Activated T-helper 2 cell treated with anti-CD3 and anti-CD28 coated beads, Interferon-gamma antibody, Interleukin-2, Interleukin-4, amounts not matched to agents 10 μg/mL and 5 μg/mL and 100 μg/mL, durations not matched to agents 14 hours and 24 hours and 36 hours (primary cell): Measurements from ENCODE around the gene EML6. TPM values are rescaled to one million over a fixed set of nuclear protein-coding genes. Genes with fewer than 3 reads are reported as not detected.

Experiments used
- DNase-seq: peaks from one replicate; pipeline ENCODE4 v3.0.0; 2021; ENCODE audit warnings: low spot score
- H3K27ac Mint-ChIP-seq: one replicate; pipeline ENCODE4 v1.8.0; 2021; ENCODE audit warnings: mixed read lengths
- H3K27me3 Mint-ChIP-seq: one replicate; pipeline ENCODE4 v1.8.0; 2021; ENCODE audit warnings: low read depth, mixed read lengths
- H3K36me3 Mint-ChIP-seq: one replicate; pipeline ENCODE4 v1.8.0; 2021; ENCODE audit warnings: low read depth, mixed read lengths
- H3K4me1 Mint-ChIP-seq: one replicate; pipeline ENCODE4 v1.8.0; 2021; ENCODE audit warnings: low read depth, mixed read lengths
- H3K4me3 Mint-ChIP-seq: one replicate; pipeline ENCODE4 v1.8.0; 2021; ENCODE audit warnings: low read depth, mild to moderate bottlenecking, moderate library complexity, mixed read lengths
- H3K9me3 Mint-ChIP-seq: one replicate; pipeline ENCODE4 v1.8.0; 2021; ENCODE audit warnings: mixed read lengths
- intact Hi-C: fragments of 100-400 bp; cut with micrococcal nuclease; formaldehyde crosslinking; loops from one replicate; pipeline ENCODE4 v1.15.1; 2023
- total RNA-seq: library from RNA; stranded (reverse); gene quantifications from 2 replicates; pipeline ENCODE4 v1.2.3, GENCODE V29; 2022

Gene EML6
- total RNA-seq, 1 donor from 2014 or later, result 0.23 TPM

DNA sequence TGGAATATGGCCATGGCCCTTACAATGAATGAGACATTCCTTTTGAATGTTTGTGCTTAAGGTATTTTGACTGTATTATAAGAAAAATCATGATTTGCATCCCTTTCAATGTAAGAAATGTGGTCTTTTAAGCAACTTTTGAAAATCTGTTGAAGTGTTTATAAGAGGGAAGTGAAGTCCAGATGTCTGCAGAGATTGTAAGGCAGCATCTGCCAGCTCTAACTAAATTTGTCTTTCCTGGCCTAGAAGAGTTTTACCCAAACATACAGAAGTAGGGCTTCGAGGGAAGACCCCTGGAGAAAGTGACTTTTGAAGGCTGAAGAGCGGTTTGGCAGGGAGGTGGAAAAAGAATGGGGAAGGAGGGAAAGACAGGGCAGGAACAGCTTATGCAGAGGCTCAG is 12.2 kb downstream of the EML6 start:
- Mint-ChIP-seq H3K27ac (no peak overlapping the region), H3K4me1 (no peaks in the 10 kb centered on the region), H3K9me3 (no peaks in the 10 kb centered on the region), H3K27me3 (peaks cover 28% of the 10 kb centered on the region), H3K36me3 (no peaks in the 10 kb centered on the region), H3K4me3 (no peak overlapping the region)
- intact Hi-C loops, result no loop called here
- no peak for DNase-seq

- Mint-ChIP-seq H3K27me3 (peaks cover 18% of the 10 kb centered on the region), H3K27ac (no peak overlapping the region), H3K9me3 (no peaks in the 10 kb centered on the region), H3K4me3 (no peak overlapping the region), H3K36me3 (no peaks in the 10 kb centered on the region), H3K4me1 (no peaks in the 10 kb centered on the region)
- intact Hi-C loops, result no loop called here
- no peak for DNase-seq
Measured at GRCh38 chr2:54738281-54738680, 14.8 kb downstream of the EML6 start.

DNA sequence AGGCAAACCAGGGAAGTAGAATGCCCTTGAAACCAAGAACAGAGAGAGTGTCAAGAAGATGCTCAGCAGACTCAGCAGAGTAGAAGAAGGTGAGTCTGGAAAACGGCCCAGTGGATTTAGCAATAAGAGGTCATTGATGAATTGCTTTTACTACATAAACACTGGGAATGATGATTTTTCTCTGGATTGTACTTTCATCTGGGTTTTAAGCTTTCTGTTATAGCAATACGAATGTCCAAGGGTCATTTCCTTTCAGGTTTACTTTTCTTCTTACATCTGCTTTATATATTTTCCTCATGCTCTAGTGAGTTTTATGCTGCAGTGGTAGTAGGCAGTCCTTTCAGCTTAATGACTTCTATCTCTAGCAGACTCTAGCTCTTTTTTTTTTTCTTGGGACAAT is 16.9 kb downstream of the EML6 start:
- Mint-ChIP-seq H3K4me1 (no peaks in the 10 kb centered on the region), H3K36me3 (no peaks in the 10 kb centered on the region), H3K4me3 (no peak overlapping the region), H3K27me3 (peaks cover 18% of the 10 kb centered on the region), H3K27ac (no peak overlapping the region), H3K9me3 (no peaks in the 10 kb centered on the region)
- no peak for DNase-seq
- intact Hi-C loops, result no loop called here

GRCh38 chr2:54741250-54741649 is 17.8 kb downstream of the EML6 start:
- H3K36me3 Mint-ChIP-seq, result no peaks in the 10 kb centered on the region
- no peaks in the 10 kb centered on the region for H3K4me1 Mint-ChIP-seq
- no peak for DNase-seq
- intact Hi-C loops, result no loop called here
- no peaks in the 10 kb centered on the region for H3K9me3 Mint-ChIP-seq
- H3K27me3 Mint-ChIP-seq, result peaks cover 21% of the 10 kb centered on the region
- H3K4me3 Mint-ChIP-seq, result no peak overlapping the region
- no peak overlapping the region for H3K27ac Mint-ChIP-seq

DNA sequence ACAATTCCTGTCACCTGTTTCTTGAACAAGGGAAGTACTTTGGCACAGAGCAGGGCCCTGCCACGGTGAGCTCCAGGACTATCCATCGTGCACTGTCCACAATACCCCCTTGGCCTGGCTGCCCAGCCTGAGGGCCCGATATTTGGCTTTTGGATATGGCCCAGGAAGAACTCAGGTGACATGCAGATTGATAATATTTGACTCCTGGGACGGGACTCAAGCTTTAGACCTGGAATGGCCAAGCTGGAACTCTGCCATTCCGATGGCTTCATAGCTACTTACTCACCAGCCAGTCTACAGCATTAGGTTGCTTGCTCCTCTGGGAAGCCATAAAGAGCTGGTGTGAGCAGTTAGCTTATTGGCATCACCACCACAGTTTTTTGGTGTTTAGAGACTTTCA is 26.6 kb downstream of the EML6 start:
- no peak overlapping the region for H3K4me3 Mint-ChIP-seq
- H3K4me1 Mint-ChIP-seq, result no peaks in the 10 kb centered on the region
- no peak for DNase-seq
- no peak overlapping the region for H3K27ac Mint-ChIP-seq
- peaks cover 5% of the 10 kb centered on the region for H3K27me3 Mint-ChIP-seq
- no peaks in the 10 kb centered on the region for H3K9me3 Mint-ChIP-seq
- no peaks in the 10 kb centered on the region for H3K36me3 Mint-ChIP-seq
- intact Hi-C loops, result no loop called here

DNA sequence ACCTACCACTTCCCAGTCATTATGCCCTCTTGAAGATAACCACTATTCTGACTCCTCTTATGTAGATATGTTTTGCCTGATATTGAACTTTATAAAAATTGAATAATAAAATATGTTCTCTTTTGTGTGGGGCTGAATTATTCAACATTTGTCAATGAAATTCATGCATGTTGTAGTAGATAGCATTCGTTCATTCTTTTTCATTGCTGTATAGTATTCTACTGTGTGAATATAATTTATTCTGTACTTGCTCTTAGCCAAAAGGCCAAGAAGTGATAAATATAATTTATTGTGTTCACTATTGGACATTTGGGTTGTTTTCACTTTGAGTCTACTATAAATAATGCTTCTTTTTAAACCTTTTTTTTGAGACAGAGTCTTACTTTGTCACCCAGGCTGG is 29.0 kb downstream of the EML6 start:
- H3K27ac Mint-ChIP-seq, result no peak overlapping the region
- H3K27me3 Mint-ChIP-seq, result peaks cover 10% of the 10 kb centered on the region
- DNase-seq, result no peak
- no peak overlapping the region for H3K4me3 Mint-ChIP-seq
- no peaks in the 10 kb centered on the region for H3K36me3 Mint-ChIP-seq
- H3K4me1 Mint-ChIP-seq, result no peaks in the 10 kb centered on the region
- no peaks in the 10 kb centered on the region for H3K9me3 Mint-ChIP-seq
- intact Hi-C loops, result no loop called here

DNA sequence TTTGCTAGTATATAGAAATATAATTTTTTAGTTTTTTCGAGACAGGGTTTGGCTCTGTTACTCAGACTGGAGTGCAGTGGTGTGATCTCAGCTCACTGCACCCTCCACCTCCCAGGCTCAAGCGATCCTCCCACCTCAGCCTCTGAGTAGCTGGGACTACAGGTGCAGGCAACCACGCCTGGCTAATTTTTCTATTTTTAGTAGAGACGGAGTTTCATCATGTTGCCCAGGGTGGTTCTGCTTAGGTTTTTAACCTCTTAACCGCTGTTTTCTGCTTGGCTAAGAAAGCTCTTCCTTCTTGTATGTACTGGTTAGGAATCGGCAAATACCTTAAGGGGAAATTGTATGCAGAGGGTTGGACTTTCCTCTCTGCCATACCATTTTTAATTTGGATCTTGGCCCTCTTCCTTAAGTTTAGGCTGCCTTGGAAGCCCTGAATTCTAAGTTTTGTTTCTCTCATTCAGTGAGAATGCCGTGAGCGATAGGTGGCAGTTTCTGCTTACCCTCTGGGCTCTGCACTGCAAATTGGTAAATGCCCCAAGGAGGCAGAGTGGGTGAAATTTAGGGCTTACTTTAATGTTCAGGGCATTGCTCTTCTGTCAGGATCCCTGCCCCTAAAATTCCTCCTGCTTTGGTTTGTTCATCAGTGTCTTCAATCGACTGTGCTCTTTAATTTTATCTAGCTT is 32.3 kb downstream of the EML6 start:
- H3K9me3 Mint-ChIP-seq, result no peaks in the 10 kb centered on the region

GRCh38 chr2:54757500-54757899 is 34.0 kb downstream of the EML6 start:
- H3K36me3 Mint-ChIP-seq, result no peaks in the 10 kb centered on the region
- intact Hi-C loops, result no loop called here
- H3K4me3 Mint-ChIP-seq, result no peak overlapping the region
- no peak for DNase-seq
- H3K9me3 Mint-ChIP-seq, result no peaks in the 10 kb centered on the region
- H3K4me1 Mint-ChIP-seq, result peaks cover 2% of the 10 kb centered on the region
- H3K27me3 Mint-ChIP-seq, result peaks cover 14% of the 10 kb centered on the region
- no peak overlapping the region for H3K27ac Mint-ChIP-seq

More for the DNA sequence above, 32.3 kb downstream of the EML6 start:
- DNase-seq, result no peak
- peaks cover 2% of the 10 kb centered on the region for H3K4me1 Mint-ChIP-seq
- H3K27ac Mint-ChIP-seq, result no peak overlapping the region
- H3K27me3 Mint-ChIP-seq, result peaks cover 12% of the 10 kb centered on the region
- no peak overlapping the region for H3K4me3 Mint-ChIP-seq
- no peaks in the 10 kb centered on the region for H3K36me3 Mint-ChIP-seq
- intact Hi-C loops, result no loop called here

GRCh38 chr2:54758951-54759350 is 35.5 kb downstream of the EML6 start:
- Mint-ChIP-seq H3K4me3 (no peak overlapping the region), H3K9me3 (no peaks in the 10 kb centered on the region), H3K27ac (no peak overlapping the region), H3K27me3 (peaks cover 15% of the 10 kb centered on the region), H3K36me3 (no peaks in the 10 kb centered on the region), H3K4me1 (peaks cover 2% of the 10 kb centered on the region)
- intact Hi-C loops, result no loop called here
- DNase-seq, result no peak

GRCh38 chr2:54760310-54760709 is 36.8 kb downstream of the EML6 start:
- Mint-ChIP-seq H3K36me3 (no peaks in the 10 kb centered on the region), H3K4me3 (no peak overlapping the region), H3K27ac (no peak overlapping the region), H3K9me3 (no peaks in the 10 kb centered on the region), H3K4me1 (peaks cover 2% of the 10 kb centered on the region), H3K27me3 (peaks cover 11% of the 10 kb centered on the region)
- intact Hi-C loops, result no loop called here
- DNase-seq, result no peak

GRCh38 chr2:54763636-54764291 is 40.3 kb downstream of the EML6 start:
- H3K9me3 Mint-ChIP-seq, result no peaks in the 10 kb centered on the region
- H3K4me1 Mint-ChIP-seq, result peaks cover 10% of the 10 kb centered on the region
- intact Hi-C loops, result loop anchor here (2.0 kb wide), 1 partner anchor 75 kb away; no protein-coding TSS in a partner anchor
- H3K36me3 Mint-ChIP-seq, result no peaks in the 10 kb centered on the region
- no peak overlapping the region for H3K27ac Mint-ChIP-seq
- DNase-seq, result no peak
- H3K4me3 Mint-ChIP-seq, result no peak overlapping the region
- peaks cover 7% of the 10 kb centered on the region for H3K27me3 Mint-ChIP-seq

- Mint-ChIP-seq H3K36me3 (no peaks in the 10 kb centered on the region), H3K4me1 (peaks cover 10% of the 10 kb centered on the region), H3K27me3 (peaks cover 2% of the 10 kb centered on the region), H3K9me3 (no peaks in the 10 kb centered on the region), H3K4me3 (no peak overlapping the region), H3K27ac (peak overlapping the region; percentile 56)
- intact Hi-C loops, result loop anchor here (2.0 kb wide), 1 partner anchor 45 kb away; the partner anchor contains the start of gene EML6
- DNase-seq, result no peak
Measured at GRCh38 chr2:54767921-54768320, 44.5 kb downstream of the EML6 start.

DNA sequence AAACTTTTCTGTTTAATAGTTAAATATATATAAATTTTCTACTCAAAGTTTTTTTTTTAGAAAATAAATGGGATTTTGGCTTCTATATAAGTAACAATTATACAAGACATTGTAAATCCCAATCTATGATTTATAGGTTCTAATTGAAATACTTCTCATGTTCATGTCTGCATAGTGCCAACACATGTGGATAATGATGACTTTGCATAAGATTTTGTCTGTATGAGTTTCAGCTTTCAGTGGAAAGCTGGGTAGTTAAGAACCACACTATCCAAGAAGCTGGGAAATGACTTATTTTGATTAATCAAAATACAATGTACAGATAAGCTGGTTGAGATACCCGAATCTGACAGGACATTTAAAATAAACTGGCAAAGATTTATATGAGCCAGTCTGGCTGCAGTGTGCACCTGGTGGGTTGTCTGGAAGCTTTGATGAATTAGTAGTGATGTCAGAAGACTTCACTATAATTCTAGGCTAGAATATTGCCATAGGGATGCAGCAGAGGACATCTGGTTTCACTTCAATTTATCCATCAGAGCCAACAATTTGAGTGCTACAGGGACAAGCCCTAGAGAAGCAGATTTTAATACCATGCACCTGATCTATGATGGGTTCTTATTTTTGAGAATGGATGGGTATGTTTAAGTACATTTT is 45.4 kb downstream of the EML6 start:
- Mint-ChIP-seq H3K27ac (no peak overlapping the region), H3K9me3 (no peaks in the 10 kb centered on the region), H3K27me3 (peaks cover 2% of the 10 kb centered on the region), H3K4me3 (no peak overlapping the region), H3K36me3 (no peaks in the 10 kb centered on the region), H3K4me1 (peaks cover 10% of the 10 kb centered on the region)
- no peak for DNase-seq
- intact Hi-C loops, result loop anchor here (2.0 kb wide), 1 partner anchor 46 kb away; the partner anchor contains the start of gene EML6
